Mesothelial cell of epicardium (in vitro differentiated cells): ENCODE measurements around the gene PSMA5. TPM values are rescaled to one million over a fixed set of nuclear protein-coding genes. Genes with fewer than 3 reads are reported as not detected.

ENCODE experiments used
- DNase-seq, 2 experiments: peaks; one replicate each; pipeline ENCODE4 v3.0.0; 2021; ENCODE audit warnings: low spot score in 2 of 2; ENCODE audit not compliant: unreplicated experiment in 2 of 2
- H3K27ac Mint-ChIP-seq: 2 replicates; pipeline ENCODE4 v1.8.0; 2021; ENCODE audit warnings: mixed read lengths
- H3K27me3 Mint-ChIP-seq: 2 replicates; pipeline ENCODE4 v1.8.0; 2021; ENCODE audit warnings: low read depth, mixed read lengths
- H3K36me3 Mint-ChIP-seq: 2 replicates; pipeline ENCODE4 v1.8.0; 2021; ENCODE audit warnings: mixed read lengths
- H3K4me1 Mint-ChIP-seq: 2 replicates; pipeline ENCODE4 v1.8.0; 2021; ENCODE audit warnings: mixed read lengths
- H3K4me3 Mint-ChIP-seq: 2 replicates; pipeline ENCODE4 v1.8.0; 2021; ENCODE audit warnings: mild to moderate bottlenecking, moderate library complexity, mixed read lengths
- H3K9me3 Mint-ChIP-seq: 2 replicates; pipeline ENCODE4 v1.8.0; 2021; ENCODE audit warnings: mixed read lengths
- CTCF ChIP-seq: fragments of 200-600 bp; sonication (generic); IDR thresholded peaks from one replicate; pipeline ENCODE4 v1.5.0; 2021; ENCODE audit warnings: antibody characterized with exemption; ENCODE audit not compliant: unreplicated experiment
- total RNA-seq: library from RNA; stranded (reverse); gene quantifications from 3 replicates; pipeline ENCODE4 v1.2.1, GENCODE V29; 2021

Gene PSMA5
- total RNA-seq, 1 donor from 2014 or later = 69.7 TPM

- DNase-seq = no peak
- peaks cover 16% of the 10 kb centered on the region for H3K36me3 Mint-ChIP-seq
- no peaks in the 10 kb centered on the region for H3K4me1 Mint-ChIP-seq
- H3K9me3 Mint-ChIP-seq = no peaks in the 10 kb centered on the region
- no peaks in the 10 kb centered on the region for H3K27me3 Mint-ChIP-seq
- no peak overlapping the region for H3K4me3 Mint-ChIP-seq
- no peak for TF ChIP-seq CTCF
- H3K27ac Mint-ChIP-seq = no peak overlapping the region
Observed at GRCh38 chr1:109350655-109351054, 75.6 kb downstream of the PSMA5 start.

GRCh38 chr1:109350182-109350581 lies 76.1 kb downstream of the PSMA5 start:
- H3K36me3 Mint-ChIP-seq = peaks cover 20% of the 10 kb centered on the region
- no peak overlapping the region for H3K4me3 Mint-ChIP-seq
- H3K4me1 Mint-ChIP-seq = no peaks in the 10 kb centered on the region
- H3K9me3 Mint-ChIP-seq = no peaks in the 10 kb centered on the region
- DNase-seq = no peak
- TF ChIP-seq CTCF = no peak
- no peak overlapping the region for H3K27ac Mint-ChIP-seq
- H3K27me3 Mint-ChIP-seq = no peaks in the 10 kb centered on the region

Other genes with a start within 250 kb of the PSMA5 start
- 99.0 to 104 TPM (median 99.4 TPM) in 3 replicates for gene SARS1, start 212.5 kb downstream of the PSMA5 start, total RNA-seq
- gene CELSR2, start 176.9 kb downstream of the PSMA5 start, total RNA-seq = 24.9 to 27.1 TPM (median 25.0 TPM) in 3 replicates
- gene PSRC1, start 143.3 kb downstream of the PSMA5 start, total RNA-seq = 15.8 to 18.3 TPM (median 17.6 TPM) in 3 replicates
- not detected in 3 replicates for gene MYBPHL, start 119.4 kb downstream of the PSMA5 start, total RNA-seq
- 39.1 to 45.5 TPM (median 40.6 TPM) in 3 replicates for gene SORT1, start 28.5 kb downstream of the PSMA5 start, total RNA-seq
- 0.11 to 0.22 TPM (median 0.14 TPM) in 3 replicates for gene SYPL2, start 40.1 kb upstream of the PSMA5 start, total RNA-seq
- 13.8 to 14.9 TPM (median 13.8 TPM) in 3 replicates for gene ATXN7L2, start 57.5 kb upstream of the PSMA5 start, total RNA-seq
- gene CYB561D1, start 67.6 kb upstream of the PSMA5 start, total RNA-seq = 9.5 to 11.7 TPM (median 10.6 TPM) in 3 replicates
- gene AMIGO1, start 83.3 kb upstream of the PSMA5 start, total RNA-seq = 5.0 to 5.4 TPM (median 5.1 TPM) in 3 replicates
- not detected in 3 replicates for gene GPR61, start 113.4 kb upstream of the PSMA5 start, total RNA-seq
- 7.8 to 8.2 TPM (median 8.2 TPM) in 3 replicates for gene GNAI3, start 122.2 kb upstream of the PSMA5 start, total RNA-seq
- gene GNAT2, start 193.2 kb upstream of the PSMA5 start, total RNA-seq = 0.36 TPM in 1 of 3 replicates, not detected in the others
- 133 to 141 TPM (median 134 TPM) in 3 replicates for gene AMPD2, start 193.4 kb upstream of the PSMA5 start, total RNA-seq
- gene GSTM4, start 229.7 kb upstream of the PSMA5 start, total RNA-seq = 23.4 to 24.9 TPM (median 23.7 TPM) in 3 replicates
- 169 to 186 TPM (median 177 TPM) in 3 replicates for gene GSTM2, start 241.6 kb upstream of the PSMA5 start, total RNA-seq